GM20000 (cell line): ENCODE data around the gene TFAP2B.

Experiments
- DNase-seq: peaks from one replicate; pipeline ENCODE4 v3.0.0; 2012; ENCODE audit warnings: low spot score
- TF ChIP-seq, protein P1 (sequence below): IDR thresholded peaks from 2 replicates; pipeline ENCODE4 v1.5.1; 2012; ENCODE audit warnings: mild to moderate bottlenecking, control low read depth; ENCODE audit errors: extremely low read depth, missing control alignments

The TFAP2B gene

DNA sequence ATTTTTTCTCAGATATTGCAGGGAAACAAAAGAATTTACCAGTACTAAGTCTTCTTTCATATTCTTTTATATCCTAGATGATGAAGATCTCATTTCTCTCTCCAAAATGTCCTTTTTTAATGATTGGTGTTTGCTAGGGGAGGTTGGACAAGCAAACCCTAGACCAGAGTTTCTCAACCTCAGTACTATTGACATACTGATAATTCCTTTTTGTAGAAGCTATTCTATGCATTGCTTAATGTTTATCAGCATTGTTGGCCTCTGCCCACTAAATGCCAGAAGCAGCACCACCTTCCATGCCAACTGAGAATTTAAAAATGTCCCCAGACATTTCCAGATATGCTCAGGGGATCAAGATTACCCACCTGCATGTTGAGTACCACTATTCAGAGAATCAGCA, 14.4 kb upstream of the TFAP2B start:
- no peak for DNase-seq
- TF ChIP-seq, protein P1, sequence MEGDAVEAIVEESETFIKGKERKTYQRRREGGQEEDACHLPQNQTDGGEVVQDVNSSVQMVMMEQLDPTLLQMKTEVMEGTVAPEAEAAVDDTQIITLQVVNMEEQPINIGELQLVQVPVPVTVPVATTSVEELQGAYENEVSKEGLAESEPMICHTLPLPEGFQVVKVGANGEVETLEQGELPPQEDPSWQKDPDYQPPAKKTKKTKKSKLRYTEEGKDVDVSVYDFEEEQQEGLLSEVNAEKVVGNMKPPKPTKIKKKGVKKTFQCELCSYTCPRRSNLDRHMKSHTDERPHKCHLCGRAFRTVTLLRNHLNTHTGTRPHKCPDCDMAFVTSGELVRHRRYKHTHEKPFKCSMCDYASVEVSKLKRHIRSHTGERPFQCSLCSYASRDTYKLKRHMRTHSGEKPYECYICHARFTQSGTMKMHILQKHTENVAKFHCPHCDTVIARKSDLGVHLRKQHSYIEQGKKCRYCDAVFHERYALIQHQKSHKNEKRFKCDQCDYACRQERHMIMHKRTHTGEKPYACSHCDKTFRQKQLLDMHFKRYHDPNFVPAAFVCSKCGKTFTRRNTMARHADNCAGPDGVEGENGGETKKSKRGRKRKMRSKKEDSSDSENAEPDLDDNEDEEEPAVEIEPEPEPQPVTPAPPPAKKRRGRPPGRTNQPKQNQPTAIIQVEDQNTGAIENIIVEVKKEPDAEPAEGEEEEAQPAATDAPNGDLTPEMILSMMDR: no peak

DNA sequence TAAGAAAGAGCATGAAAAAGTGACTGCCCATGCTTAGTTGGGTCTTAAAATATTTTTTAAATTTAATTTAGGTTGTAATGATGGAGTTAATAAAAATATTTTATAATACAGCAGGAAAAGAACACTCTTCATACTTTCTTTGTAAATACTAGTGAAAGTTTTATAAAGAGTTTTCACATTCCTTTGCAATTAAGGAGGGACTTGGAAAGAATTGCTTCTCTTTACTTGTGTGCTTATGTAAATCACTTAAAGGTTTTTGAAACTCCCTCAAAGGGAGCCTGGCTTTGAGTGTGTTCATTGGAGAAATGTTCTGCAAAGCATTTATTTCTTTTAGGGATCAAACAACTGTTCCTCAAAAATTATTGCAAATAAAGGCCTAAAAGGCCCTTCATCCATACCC, 11.6 kb upstream of the TFAP2B start:
- TF ChIP-seq, protein P1: no peak
- DNase-seq: no peak

DNA sequence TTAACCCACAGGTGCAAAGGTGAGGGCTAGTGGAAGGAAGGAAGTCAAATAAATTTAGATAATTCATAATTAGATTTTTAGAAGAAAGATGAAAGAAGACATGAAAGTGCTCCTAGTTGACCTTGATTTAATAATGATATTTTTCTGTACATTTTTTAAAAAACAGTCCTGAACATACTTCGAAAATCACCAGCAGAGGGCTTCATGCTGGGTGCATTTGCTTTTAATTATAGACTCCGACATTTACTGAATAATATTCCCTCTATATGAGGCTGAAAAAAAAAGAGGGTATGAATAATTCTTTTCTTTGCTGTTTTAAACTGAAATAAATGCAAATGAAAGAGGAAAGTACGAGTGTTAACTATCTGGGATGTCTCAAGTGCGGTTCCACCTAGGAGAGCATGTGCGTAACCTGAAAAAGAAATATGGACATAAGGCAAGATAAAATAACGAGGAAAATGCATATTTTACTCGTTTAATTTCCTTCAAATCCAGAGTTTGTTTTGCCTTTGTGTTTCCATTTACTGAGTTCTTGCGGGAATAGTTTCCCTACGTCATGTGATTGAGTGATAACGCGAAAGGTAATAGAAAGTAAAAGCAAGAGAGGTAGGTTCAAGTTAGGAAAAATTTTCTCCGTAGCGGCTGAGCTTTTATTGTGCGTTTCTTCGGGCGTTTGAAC, 3.1 kb upstream of the TFAP2B start:
- no peak for DNase-seq
- TF ChIP-seq, protein P1: peak; percentile 9

DNA sequence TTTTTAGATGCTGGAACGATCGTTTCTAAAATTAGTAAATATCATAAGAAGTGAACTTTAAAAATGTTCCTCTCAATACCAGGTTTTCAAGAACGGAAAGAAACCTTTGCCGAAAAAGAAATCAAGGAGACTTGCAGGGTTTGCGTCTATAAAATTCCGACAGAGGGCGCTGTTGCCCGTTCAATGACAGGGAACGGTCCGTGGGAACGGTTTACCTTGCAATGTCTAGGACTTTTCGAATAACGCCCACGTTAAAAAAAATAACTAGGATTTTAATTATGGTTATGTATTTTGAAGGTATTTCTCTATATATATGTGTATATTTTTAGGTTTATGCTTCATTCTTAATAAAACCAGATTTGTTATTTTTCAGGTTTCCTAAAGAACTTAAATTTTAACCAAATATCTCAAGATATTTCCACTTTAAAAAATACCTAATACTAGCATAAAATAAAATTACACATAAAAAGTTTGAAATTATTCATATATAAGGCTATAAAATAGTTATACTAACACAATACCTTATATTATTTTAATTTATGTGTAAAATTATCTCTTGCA, 2.5 kb upstream of the TFAP2B start:
- peak; percentile 82 for DNase-seq
- TF ChIP-seq, protein P1: peak; percentile 51

DNA sequence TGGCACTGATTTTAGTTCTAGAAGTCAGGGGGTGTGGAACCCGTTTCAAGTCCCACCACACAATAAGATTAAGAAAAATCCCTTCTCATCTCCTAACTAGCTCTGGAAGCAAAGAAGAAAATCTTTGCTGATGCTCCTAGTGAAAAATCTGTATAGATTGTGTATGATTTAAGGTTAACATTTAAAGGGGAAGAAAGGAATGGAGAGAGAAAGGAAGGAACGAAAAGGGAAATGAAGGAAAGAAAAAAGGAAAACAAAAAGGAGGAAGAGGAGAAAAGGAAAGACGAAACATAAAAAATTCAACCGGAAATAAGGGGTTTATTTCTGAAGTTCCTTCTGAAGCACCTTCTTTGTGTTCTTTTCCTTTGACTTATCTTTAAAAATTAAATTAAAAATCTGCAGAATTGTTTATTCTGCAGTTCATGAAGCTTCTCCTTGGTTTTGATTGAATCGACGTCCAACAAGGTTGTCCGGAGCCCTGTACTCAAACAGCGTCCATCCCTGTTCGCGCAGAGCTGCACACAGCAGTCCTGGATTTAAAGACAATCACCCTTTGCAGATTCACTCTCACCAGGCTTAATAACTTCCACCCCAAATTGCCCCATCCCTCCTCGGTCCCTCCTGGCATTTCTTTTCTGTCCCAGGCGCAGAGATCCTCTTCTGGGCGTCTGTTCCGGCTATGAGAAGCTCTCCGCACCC, 1.6 kb upstream of the TFAP2B start:
- TF ChIP-seq, protein P1: no peak
- no peak for DNase-seq

DNA sequence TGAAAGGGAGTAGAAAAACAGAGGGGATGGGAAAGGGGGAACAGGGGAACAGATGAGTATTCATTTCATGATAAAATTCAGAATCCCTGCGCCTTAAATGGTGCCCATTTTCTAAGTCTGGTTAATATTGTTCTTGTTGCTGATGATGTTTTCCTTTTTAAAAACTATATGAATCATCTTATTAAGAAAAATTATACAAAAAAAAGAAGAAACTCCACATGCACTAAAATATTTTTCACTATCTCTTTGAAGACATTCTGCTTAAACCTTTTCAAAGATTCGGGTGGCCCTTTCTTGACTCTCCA, 1.1 kb upstream of the TFAP2B start:
- no peak for DNase-seq
- TF ChIP-seq, protein P1: no peak

DNA sequence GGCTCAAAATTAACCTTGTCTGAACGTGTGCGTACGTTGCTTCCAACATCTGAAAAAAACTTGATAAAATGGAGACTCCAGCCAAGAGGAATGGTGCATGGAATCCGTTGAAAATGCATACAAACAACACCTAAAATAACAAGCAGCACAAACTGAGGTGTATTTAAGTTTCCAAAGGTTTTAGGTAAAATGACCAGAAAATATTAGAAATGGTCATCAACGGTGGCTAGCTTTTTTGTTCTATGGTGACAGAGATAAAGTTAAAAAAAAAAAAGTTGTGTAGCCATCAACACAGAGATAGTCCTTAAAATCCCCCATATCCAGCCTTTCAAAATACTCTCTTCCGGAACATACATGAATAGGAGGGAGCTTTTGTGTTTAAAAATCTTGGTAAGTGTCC, 651 bp upstream of the TFAP2B start:
- DNase-seq: no peak
- TF ChIP-seq, protein P1: no peak
